IPS-15b (cell line): ENCODE data around the gene PITPNC1.
A peak's percentile ranks its signal among the peaks of the same experiment; 100 is the strongest.
"Not testable (repeated sequence)": the region's sequence is repeated elsewhere in the genome, so short reads cannot be mapped to it uniquely, and the experiment has no call there.

Experiments used
- H3K27me3 ChIP-seq: one replicate; pipeline ENCODE4 v1.6.1; 2013; ENCODE audit warnings: low read length; ENCODE audit not compliant: control insufficient read depth, insufficient read depth
- H3K36me3 ChIP-seq: one replicate; pipeline ENCODE4 v1.6.1; 2013; ENCODE audit warnings: low read length; ENCODE audit not compliant: control insufficient read depth, insufficient read depth
- H3K4me1 ChIP-seq: one replicate; pipeline ENCODE4 v1.6.1; 2013; ENCODE audit warnings: mild to moderate bottlenecking, low read length; ENCODE audit not compliant: control insufficient read depth, insufficient read depth
- H3K4me3 ChIP-seq: one replicate; pipeline ENCODE4 v1.5.1; 2013; ENCODE audit warnings: low read depth, low read length
- H3K9ac ChIP-seq: one replicate; pipeline ENCODE4 v1.6.1; 2013; ENCODE audit warnings: low read depth, mild to moderate bottlenecking, low read length
- H3K9me3 ChIP-seq: one replicate; pipeline ENCODE4 v1.6.1; 2013; ENCODE audit warnings: mild to moderate bottlenecking, low read length; ENCODE audit not compliant: control insufficient read depth, insufficient read depth

Gene PITPNC1

GRCh38 chr17:67376737-67377487, at the start of gene PITPNC1:
TSS of gene PITPNC1 (plus strand) at chr17:67377281.
- Histone ChIP-seq H3K4me3 (peak within 1 kb of the TSS; percentile 91), H3K27me3 (peaks cover 10% of the 10 kb centered on the region), H3K36me3 (peaks cover 5% of the 10 kb centered on the region), H3K4me1 (peaks cover 14% of the 10 kb centered on the region), H3K9me3 (no peaks in the 10 kb centered on the region), H3K9ac (peak within 1 kb of the TSS; percentile 66)

DNA sequence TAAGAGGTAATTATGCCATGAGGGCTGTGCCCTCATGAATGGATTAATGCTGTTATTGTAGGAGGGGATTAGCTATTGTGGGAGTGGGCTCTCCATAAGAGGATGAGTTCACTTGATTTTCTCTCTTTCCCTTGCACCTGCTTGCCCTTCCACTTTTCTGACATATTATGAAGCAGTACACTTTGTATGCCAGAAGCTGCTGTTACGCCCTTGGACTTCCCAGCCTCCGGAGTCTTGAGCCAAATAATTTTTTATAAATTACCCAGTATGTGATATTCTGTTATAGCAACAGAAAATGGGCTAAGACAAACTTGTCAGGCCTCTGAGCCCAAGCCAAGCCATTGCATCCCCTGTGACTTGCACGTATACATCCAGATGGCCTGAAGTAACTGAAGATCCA, 49.1 kb upstream of the PITPNC1 start:
- Histone ChIP-seq H3K36me3 (no peaks in the 10 kb centered on the region), H3K4me1 (no peaks in the 10 kb centered on the region), H3K4me3 (no peak overlapping the region), H3K9me3 (no peaks in the 10 kb centered on the region), H3K27me3 (no peaks in the 10 kb centered on the region), H3K9ac (no peak overlapping the region)

DNA sequence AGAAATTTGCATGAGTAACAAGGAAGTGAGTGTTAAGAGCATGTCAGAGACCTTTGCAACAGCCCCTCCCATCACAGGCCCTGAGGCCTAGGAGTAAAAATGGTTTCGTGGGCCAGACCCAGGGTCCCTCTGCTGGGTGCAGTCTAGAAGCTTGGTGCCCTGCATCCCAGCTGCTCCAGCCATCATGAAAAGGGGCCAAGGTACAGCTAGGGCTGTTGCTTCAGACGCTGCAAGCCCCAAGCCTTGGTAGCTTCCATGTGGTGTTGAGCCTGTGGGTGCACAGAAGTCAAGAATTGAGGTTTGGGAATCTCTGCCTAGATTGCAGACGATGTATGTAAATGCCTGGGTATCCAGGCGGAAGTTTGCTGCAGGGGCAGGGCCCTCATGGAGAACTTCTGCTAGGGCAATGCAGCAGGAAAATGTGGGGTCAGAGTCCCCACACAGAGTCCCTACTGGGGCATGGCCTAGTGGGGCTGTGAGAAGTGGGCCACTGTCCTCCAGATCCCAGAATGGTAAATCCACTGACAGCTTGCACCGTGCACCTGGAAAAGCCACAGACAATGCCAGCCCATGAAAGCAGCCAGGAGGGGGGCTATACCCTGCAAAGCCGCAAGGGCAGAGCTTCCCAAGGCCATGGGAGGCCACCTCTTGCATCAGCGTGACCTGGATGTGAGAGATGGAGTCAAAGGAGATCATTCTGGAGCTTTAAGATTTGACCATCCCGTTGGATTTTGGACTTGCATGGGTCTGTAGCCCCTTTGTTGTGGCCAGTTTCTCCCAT, 45.5 kb upstream of the PITPNC1 start:
- H3K9ac ChIP-seq, H3K27me3 ChIP-seq, H3K4me3 ChIP-seq, H3K36me3 ChIP-seq, H3K9me3 ChIP-seq, H3K4me1 ChIP-seq: not testable (repeated sequence)

DNA sequence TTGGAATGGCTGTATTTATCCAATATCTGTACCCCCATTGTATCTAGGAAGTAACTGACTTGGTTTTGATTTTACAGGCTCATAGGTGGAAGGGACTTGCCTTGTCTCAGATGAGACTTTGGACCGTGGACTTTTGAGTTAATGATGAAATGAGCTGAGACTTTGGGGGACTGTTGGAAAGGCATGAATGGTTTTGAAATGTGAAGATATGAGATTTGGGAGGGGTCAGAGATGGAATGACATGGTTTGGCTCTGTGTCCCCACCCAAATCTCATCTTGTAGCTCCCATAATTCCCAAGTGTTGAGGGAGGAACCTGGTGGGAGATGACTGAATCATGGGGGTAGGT, 44.9 kb upstream of the PITPNC1 start:
- H3K4me1 ChIP-seq, H3K4me3 ChIP-seq, H3K9me3 ChIP-seq, H3K9ac ChIP-seq, H3K27me3 ChIP-seq, H3K36me3 ChIP-seq: not testable (repeated sequence)

- Histone ChIP-seq H3K9ac (no peak overlapping the region), H3K27me3 (no peaks in the 10 kb centered on the region), H3K4me3 (no peak overlapping the region), H3K36me3 (no peaks in the 10 kb centered on the region), H3K4me1 (no peaks in the 10 kb centered on the region), H3K9me3 (no peaks in the 10 kb centered on the region)
These were observed 41.7 kb upstream of the PITPNC1 start for GRCh38 chr17:67335245-67335835.

DNA sequence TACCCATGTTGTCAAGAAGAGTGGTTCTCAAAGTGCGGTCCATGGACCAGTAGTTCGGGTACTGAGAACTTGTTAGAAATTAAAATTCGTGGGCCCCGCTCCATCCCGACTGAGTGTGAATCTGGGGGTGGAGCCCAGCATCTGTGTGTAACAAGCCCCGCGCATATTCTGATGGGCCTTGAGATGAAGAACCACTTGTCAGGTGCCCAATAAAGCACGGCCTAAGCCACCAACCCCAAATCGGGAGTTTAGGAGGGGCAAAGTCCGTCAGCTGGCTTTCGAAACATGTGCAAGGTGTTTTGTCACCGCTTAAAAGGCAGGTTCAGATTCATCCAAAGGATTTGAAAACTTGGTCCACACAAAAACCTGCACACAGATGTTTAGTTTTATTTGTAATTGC, 40.2 kb upstream of the PITPNC1 start:
- Histone ChIP-seq H3K27me3 (no peaks in the 10 kb centered on the region), H3K36me3 (peaks cover 6% of the 10 kb centered on the region), H3K9ac (no peak overlapping the region)

DNA sequence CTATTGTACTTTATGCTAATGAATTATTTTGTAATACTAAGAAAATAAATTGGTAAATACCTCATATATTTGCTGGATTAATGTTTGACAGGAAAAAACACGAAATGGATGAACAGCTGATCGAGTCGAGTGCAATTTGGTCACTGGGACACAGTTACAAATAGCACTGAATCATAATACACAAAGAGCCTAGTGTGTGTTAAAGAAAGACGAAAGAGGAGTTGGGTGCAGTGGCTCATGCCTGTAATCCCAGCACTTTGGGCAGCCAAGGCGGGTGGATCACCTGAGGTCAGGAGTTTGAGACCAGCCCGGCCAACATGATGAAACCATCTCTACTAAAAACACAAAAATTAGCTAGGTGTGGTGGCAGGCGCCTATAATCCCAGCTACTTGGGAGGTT, 38.7 kb upstream of the PITPNC1 start:
- H3K9ac ChIP-seq, H3K9me3 ChIP-seq, H3K27me3 ChIP-seq, H3K4me3 ChIP-seq, H3K4me1 ChIP-seq: not testable (repeated sequence)
- peaks cover 16% of the 10 kb centered on the region for H3K36me3 ChIP-seq

More for the DNA sequence above, 40.2 kb upstream of the PITPNC1 start:
- H3K4me1 ChIP-seq = no peaks in the 10 kb centered on the region
- no peaks in the 10 kb centered on the region for H3K9me3 ChIP-seq
- H3K4me3 ChIP-seq = no peak overlapping the region

GRCh38 chr17:67343237-67343636, 33.8 kb upstream of the PITPNC1 start:
- Histone ChIP-seq H3K27me3 (no peaks in the 10 kb centered on the region), H3K9ac (no peak overlapping the region), H3K36me3 (peaks cover 17% of the 10 kb centered on the region), H3K4me1 (no peaks in the 10 kb centered on the region), H3K4me3 (no peak overlapping the region), H3K9me3 (no peaks in the 10 kb centered on the region)

DNA sequence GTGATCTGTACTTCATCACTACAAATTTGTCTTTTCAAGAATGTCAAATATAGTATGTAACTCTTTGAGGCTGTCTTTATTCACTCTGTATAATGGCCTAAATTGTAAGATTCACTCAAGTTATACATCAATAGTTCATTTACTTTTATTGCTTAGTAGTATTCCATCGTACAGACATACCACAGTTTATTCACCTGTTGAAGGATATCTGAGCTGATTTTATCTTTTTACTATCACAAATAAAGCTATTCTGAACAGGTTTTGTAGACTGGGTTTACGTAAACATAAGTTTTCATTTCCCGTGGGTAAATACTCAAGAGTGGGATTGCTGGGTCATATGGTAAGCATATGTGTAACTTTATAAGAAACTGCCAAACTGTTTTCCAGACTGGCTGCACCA, 29.3 kb upstream of the PITPNC1 start:
- H3K27me3 ChIP-seq = no peaks in the 10 kb centered on the region
- H3K9ac ChIP-seq = no peak overlapping the region
- no peaks in the 10 kb centered on the region for H3K4me1 ChIP-seq
- no peak overlapping the region for H3K4me3 ChIP-seq
- no peaks in the 10 kb centered on the region for H3K9me3 ChIP-seq
- H3K36me3 ChIP-seq = peaks cover 14% of the 10 kb centered on the region

- Histone ChIP-seq H3K4me3 (no peak overlapping the region), H3K36me3 (peaks cover 13% of the 10 kb centered on the region), H3K27me3 (no peaks in the 10 kb centered on the region), H3K9ac (no peak overlapping the region), H3K4me1 (peaks cover 4% of the 10 kb centered on the region), H3K9me3 (no peaks in the 10 kb centered on the region)
These were observed 27.7 kb upstream of the PITPNC1 start for GRCh38 chr17:67349420-67349819.

DNA sequence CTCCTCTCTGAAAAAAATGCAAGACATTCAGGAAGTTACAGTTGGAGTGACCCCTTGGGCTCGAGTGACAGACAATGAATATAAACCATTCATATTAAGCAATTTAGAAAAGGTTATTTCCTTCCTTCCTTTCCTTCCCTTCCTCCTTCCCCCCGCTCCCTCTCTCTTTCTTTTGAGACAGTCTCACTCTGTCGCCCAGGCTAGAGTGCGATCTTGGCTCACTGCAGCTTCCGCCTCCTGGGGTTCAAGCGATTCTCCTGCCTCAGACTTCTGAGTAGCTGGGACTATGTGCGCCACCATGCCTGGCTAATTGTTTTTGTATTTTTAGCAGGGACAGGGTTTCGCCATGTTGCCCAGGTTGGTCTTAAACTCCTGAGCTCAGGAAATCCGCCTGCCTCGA, 23.9 kb upstream of the PITPNC1 start:
- peaks cover 15% of the 10 kb centered on the region for H3K36me3 ChIP-seq
- no peak overlapping the region for H3K4me3 ChIP-seq
- peaks cover 5% of the 10 kb centered on the region for H3K4me1 ChIP-seq

More for the DNA sequence above, 23.9 kb upstream of the PITPNC1 start:
- Histone ChIP-seq H3K27me3 (no peaks in the 10 kb centered on the region), H3K9ac (no peak overlapping the region), H3K9me3 (no peaks in the 10 kb centered on the region)
